HG03342 (cell line): ENCODE results near the gene ITGA3.
"Not testable (repeated sequence)": the region's sequence is repeated elsewhere in the genome, so short reads cannot be mapped to it uniquely, and the experiment has no call there.

Source experiments
- ATAC-seq: cut with Tn5 transposase; IDR thresholded peaks from one replicate; pipeline ENCODE4 v1.9.1; 2021; ENCODE audit warnings: mild to moderate bottlenecking, moderate library complexity; ENCODE audit not compliant: unreplicated experiment

ITGA3 gene

DNA sequence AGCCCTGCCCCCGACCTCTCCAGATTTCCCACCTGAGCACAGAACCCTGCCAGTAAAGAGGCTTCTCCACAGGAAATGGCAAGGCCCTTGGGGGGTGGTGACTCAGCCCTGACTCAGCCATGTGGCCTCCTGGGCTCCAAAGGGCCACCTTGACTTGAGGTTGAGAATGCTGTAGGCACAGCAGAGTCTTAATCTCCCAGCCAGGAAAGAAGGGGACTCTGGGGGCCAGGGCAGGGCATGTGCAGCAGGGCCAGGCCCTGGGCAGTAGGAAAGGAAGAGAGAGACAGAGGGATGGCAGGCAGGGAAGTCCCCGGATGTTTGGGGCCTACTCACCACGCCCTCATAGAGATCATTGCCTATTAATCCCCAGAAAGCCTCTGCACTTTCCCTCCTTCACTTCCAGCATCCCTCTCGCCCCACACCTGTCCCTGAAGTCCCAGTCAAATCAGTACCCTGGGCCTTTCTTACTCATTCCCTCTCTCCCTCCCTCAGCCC lies 4.8 kb upstream of the ITGA3 start:
- ATAC-seq, result no peak

DNA sequence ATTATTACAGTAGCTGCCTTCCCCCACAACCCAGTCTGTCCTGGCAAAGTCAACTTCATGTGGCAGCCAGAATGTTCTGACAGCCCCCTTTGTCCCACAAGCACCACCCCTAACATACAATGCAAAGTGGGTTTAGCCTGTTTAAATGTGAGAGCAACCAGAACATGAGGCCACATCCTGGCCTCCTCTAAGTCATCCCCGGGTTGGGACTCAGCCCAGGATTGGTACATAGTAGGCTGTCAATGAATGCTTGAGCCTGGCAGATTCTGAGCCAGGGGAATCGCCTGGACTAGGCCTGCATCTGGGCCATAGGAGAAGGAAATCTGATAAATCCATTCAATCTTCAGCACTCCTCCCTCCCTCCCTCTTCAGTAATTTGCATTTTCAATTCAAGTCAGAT lies 4.3 kb upstream of the ITGA3 start:
- ATAC-seq, result no peak

DNA sequence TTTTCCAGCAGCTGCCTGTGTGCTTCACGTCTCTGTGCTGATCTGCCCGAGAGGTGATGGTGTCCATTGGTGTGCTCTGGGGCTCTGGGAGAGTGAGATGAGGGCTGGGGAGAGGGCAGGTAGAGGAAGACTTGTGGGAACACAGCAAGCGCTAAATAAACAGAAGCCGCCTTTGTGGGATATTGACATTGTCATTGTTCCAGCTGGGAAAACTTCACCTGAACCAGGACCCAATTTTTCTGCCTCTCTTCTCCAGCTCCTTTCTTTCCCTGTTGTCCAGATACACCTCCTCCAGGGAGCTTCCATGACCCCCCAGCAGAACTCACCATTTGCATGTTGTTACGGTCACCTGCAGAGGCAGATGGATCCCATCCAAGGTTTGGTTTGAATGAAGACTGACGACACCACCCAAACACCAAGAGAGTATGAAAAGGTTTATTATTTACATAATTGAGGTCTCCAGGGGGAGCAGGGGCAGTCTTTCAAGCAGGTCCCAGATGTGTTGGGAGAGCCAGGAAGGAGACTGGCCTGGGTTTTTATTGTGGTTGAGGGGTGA lies 3.6 kb upstream of the ITGA3 start:
- ATAC-seq, result no peak

DNA sequence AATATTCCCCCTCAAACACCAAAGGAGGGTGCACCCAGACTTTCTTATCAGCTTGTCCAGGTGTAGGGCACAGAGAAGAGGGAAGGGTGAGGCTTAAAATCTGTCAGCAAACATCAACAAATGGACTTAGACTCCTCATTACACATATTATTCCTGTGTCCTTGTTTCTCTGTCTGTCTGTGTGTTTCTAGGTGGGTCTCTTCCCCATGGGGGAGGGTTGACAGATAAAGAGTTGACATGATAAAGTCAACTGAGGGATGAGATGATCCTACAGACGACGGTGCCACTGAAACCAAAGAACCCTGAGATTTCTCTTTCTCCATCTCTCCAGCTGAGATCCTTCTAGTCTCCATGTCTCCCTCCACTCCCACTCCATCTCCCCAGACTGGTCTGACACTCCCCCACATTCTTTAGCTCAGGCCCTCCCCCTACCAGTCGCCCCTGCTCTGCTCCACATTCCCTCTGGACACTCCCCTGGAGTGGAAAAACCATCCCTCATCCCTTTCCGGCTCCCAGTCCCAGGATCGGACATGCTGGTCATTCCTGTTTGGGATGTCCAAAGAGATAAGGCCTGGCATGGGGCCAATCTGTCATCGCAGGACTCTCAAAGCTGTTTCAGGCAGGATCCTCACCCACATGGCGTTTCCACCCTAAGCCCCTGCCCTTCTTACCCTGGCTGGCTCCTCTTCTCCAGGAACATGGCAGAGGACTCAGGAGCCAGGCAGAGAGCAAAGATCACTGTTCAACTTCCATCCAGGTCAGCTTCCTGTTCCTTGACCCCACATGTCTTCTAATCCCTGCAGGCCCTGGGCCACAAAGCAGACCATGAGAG lies 2.9 kb upstream of the ITGA3 start:
- ATAC-seq, result no peak

DNA sequence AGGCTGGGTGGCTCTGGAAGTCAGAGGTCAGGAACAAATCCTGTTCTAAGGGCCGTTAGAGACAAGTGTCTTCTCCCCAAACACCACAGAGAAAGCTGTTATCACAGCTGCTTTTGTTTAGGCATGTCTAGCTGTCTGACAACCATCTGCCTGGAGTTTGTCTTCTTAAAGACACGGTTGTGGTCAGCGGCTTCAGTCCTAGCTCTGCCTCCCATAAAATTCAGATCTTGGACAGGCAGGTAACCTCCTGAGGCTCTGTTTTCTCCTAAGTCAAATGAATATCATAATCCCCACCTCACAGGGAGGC lies 2.3 kb upstream of the ITGA3 start:
- ATAC-seq, result no peak

DNA sequence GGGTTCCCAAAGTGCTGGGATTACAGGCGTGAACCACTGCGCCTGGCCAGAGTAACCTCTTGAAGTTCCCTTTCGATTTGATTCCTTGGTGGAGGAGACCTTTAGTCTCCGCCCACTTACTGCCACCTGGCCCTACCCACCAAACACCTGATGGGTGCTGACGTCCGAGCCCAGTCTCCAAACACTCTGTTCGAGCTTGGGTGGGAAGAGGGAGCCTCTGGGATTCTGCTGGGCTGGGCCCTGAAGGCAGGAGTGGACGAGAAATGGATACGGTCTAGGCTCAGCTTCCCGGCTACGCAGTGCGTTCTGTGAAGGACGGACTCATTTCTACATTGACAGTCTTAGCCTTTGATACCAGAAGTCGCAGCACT lies 870 bp upstream of the ITGA3 start:
- ATAC-seq, result no peak

DNA sequence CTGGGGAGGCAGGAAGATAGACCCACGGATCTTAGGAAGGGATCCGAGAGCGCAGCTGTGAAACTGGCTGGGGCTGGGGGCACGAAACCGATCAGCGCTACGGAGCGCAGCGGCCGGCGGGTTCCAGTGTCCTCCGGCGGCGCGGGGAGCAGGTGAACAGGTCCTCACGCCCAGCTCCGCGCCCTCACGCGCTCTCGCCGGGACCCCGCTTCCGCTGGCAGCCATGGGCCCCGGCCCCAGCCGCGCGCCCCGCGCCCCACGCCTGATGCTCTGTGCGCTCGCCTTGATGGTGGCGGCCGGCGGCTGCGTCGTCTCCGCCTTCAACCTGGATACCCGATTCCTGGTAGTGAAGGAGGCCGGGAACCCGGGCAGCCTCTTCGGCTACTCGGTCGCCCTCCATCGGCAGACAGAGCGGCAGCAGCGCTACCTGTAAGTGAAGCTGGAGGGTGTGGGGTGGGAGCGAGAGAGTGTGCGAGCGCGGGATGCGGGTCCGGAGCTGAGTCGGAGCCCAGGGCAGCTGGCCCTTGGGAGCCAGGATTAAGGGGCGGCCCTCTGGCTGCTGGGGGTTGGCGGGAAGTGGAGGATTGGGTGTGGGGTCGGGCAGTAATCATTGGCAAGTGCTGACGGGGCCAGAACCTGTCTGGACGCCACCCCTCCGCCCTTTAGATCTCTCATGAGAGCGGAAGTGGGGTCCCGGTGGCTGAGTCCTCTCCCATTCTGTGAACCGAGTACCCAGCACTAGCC lies 479 bp downstream of the ITGA3 start:
- ATAC-seq, result peak; percentile 50

DNA sequence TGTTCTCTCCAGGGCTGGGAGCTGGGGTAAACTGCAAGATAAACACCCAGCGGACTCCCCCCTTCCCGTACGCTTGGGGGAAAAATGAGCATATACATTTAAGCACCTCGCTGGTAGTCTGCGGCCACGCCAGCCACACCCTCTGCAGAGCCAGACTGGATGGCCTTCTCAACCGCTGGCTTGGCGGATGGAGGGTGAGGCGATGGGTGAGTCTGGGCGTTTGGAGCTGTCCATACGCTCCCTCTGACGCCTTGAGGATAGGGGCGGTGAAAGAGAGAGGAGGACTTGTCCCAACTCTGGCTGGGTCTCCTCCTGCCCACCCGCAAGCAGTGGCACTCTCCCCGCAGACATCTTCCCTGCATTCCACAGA lies 1.0 kb downstream of the ITGA3 start:
- no peak for ATAC-seq

DNA sequence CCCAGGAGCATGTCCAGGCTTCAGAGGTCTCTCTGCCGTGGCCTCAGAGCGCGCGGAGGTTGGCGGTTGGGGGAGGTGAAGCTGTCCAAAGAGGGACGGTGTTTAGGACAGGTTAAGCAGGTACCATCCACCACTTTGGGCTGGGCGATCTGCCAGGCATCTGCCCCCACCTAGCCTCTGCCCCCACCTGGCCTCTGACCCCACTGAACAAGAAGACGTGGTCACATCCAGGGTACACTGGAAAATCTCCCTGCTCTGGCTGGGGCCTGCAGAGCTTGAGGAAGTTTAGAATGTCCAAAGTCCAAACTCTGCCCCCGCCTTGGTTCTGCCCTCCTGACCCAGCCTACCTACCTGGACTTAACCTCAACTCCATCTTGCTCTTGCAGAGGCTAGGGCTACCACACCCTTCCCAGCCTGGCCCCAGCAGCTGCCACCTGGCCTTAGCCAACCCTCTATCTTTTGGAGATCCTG lies 1.6 kb downstream of the ITGA3 start:
- ATAC-seq, result no peak

DNA sequence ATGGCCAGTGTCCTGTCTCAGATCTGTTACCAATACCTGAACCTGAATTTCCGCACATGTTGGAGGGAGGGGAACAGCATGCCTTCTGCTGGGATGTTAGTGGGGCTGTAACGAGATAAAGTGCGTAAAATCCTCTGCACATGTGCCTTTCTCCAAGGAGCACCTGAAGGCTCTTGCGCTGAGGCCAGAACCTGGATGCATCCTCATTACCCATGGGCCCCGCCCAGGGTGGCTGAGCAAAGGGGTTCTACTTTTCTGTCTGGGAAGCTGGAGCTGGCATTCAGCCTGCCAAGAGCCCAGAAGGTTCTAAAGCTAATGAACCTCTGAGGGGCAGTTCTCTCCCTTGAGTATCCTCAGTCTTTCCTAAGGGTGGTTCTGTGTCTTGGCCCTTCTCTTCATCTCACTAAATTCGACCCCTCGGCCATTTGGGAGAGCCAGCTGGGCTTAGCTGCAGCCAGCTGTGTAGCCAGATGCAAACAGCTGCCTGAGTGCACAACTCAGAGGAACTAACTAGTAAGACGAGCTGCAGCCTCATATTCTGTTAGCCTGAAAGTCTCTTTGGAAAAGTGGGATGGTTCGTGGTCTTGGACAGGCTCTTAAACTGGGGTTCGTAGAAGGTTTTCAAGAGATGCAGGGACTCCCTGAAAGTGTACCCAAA lies 2.5 kb downstream of the ITGA3 start:
- no peak for ATAC-seq

DNA sequence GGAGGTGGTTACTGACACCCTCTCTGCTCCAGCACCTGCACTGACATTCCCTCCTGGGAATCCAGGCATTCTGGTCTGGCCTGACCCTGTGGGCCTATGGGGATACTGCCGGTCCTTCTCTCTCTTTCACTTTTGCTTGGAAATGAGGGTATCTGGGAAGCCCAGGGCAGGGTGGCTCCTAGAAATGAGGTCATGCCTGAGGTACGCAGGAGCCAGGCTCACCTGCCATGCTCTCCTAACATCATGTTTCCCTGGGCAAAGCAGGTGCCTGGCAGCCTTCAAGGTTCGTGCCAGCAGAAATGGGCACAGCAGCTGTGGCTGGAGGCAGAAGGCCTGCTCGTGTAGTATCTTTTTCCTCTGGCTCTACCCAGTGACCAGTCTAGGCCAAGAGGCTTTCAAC lies 3.3 kb downstream of the ITGA3 start:
- no peak for ATAC-seq

DNA sequence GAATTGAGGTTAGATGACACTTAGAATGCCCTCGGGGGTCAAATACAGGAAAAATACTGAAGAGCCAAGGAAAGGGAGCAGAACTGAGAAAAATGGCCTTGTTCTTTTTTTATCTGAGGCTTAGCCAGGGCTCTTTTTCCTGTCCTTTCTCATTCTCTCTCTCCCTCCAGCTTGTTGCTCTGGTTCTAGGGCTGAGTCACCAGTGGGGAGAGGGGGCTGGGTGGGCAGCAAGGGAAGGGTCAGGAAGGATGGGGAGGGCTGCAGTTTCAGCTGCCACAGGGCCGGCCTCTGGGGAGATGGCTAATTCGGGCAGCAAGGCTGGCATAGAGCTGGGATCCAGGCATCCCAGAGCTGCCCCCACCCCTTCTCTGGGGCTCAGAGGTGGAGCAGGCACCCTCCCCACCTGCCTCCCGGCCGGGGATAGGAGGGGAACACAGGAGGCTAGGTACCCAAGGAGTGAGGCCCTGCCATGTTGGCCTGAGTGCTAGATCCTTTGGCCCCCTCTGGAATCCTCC lies 3.9 kb downstream of the ITGA3 start:
- ATAC-seq, result no peak

DNA sequence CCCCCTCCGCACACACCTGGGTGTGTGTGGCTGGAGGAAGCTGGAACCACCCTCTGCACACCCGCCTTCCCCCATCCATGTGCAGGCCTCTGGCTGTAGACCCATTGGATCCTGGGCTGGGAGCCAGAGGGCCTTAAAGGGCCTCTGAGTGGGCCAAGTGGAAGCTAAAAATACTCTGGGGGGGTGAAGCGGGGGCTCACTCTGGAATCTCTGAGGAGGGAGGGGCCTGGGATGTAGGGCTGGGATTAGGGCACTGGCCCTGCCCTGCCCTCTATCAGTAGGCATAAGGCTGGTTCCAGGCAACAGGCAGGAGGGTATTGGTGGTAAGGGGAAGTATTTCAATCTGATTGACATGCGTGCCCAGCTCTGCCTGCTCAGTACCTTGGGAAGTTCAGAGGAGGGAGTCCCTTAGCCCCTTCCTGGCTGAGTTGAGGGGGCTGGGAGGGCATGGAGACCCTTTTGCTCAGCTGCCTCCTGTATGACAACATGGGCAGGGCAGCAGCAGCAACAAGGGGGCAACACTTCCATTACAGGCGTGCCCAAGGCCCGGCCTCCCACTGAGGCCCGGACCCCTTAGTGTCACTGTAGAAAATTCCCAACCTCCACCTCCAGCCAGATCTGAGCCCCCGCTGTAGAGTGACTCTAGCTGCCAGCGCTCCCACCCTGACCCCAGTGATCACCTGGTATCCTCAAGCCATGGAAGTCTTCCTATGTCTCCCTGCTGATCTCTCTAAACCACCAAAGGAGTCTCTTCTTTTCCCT lies 5.2 kb downstream of the ITGA3 start:
- no peak for ATAC-seq

DNA sequence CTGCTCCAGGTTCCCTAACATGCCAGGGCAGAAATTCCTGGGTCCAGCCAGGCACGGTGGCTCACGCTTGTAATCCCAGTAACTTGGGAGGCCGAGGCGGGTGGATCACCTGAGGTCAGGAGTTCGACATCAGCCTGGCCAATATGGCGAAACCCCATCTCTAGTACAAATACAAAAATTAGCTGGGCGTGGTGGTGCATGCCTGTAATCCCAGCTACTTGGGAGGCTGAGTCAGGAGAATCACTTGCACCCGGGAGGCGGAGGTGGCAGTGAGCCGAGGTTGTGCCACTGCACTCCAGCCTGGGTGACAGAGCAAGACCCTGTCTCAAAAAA lies 5.8 kb downstream of the ITGA3 start:
- ATAC-seq, result not testable (repeated sequence)

DNA sequence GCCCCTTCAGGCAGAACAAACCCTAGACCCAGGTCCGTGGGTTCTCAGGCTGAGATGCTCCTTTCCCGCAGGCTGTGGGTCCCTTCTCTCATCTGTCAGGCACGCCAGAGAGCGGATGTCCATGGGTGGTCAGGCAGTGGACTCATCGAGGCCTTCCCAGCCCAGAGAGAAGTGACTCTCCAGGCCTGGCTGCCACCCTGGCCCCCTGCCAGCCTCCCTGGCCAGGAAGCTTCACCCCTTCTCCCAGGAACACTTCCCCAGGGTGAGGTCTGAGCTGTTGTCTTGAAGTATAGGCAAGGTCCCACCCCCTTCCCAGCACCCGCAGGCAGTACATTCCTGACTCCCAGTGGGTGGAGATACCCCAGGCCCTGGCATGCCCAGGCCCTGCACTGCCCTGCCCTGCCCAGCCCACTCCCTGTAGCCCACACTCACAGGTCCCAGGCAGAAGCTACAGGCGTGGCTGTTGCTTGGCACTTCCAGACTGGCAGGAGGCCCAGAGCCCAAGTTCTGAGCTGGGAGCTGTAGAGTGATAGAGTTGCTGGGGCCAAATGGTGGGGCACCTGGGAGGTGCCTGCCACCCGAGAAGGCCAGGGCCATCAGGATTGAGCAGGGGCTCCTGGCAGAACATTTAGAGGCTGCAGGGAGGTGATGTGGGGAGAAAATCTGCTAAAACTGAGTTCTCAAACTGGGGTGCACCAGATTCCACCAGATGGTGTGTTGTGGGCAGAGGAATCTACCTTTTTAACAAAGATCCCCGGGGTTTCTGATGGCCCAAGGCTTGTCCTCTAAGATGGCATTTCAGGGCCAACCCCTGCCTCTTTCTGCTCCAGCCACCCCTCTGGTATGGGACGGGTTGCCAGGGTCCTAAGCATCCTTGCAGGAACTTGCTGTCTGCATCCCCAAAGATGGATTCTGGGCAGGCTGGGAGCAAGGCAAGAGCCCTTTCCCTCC lies 6.7 kb downstream of the ITGA3 start:
- ATAC-seq, result no peak

DNA sequence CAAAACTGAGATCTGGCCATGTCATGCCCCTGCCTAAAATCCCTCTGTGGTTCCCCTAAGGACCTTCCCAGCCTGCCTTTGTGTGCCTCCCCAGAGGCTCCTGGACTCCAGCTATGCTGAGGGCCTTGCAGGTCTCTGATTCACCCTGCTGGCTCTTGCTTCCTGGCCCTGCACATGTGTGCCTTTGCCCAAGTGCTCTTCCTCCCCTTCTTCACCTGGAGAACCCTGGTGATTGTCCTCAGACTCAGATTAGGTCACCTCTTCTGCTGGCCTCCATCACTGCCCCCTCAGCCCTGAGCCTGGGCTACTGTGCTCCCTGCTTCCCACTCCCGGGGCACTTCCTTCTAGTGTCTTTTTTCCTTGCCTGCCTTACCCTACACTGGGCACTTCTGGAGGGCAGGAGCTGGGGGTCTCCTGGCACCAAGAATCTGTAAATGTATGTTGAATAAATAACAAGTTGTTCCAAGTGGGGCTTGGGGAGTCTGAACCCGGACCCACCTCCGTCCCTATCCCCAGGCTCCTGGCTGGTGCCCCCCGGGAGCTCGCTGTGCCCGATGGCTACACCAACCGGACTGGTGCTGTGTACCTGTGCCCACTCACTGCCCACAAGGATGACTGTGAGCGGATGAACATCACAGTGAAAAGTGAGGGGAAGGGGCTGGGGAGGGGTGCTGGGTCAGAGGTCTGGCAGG lies 7.8 kb downstream of the ITGA3 start:
- no peak for ATAC-seq

DNA sequence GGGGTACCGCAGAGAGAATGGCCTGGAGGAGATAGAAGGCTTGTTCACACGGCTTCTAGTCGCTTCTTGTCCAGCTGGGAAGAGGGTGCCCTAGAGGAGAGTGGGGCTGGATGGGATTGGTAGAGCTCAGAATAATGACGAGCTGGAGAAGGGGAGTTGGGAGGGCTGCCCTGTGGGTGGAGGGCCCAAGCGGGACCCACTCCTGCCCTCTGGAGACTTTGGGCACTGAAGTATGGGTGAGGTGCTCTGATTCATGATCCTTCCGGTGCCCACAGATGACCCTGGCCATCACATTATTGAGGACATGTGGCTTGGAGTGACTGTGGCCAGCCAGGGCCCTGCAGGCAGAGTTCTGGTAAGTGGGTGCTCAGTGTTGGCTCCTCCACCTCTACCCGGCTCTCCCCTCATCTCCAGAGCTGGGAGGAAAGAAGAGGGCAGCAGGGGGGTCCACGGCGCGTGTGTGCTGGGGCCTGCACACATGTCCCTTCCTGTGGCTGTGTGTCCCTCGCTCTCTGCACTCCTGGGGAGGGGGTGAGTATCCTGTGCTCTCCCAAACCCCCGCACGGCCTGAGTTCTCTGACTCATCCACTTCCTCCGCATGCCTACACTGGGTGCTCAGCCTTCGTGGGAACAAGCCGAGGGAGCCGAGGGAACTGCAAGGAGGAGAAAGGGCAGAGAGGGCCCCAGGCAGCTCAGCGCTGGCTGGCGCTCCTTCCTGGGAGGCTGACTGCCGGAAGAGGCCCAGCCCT lies 8.5 kb downstream of the ITGA3 start:
- no peak for ATAC-seq

DNA sequence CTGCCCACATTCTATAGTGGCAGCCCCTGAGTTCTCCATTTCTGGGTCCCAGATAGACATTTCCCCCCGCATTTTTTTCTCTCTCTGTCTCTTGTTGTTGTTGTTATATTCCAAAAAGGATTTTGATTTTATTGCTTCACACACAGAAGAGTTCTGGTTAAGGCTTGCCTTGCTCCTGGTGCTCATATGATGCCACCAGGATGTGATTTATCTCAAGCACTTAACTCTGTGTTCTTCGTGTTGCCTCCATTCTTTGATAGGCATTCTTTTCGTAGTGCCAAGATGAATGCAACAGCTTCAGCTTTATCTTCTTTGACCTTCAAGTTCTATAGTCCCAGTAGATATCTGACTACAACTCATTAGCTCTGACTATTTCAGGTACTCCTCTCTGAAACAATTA lies 9.1 kb downstream of the ITGA3 start:
- no peak for ATAC-seq
